Tibial nerve (tissue), 4 donors: ENCODE data around the gene NUCB1. TPM values are rescaled to one million over a fixed set of nuclear protein-coding genes. Genes with fewer than 3 reads are reported as not detected.
A peak's percentile ranks its signal among the peaks of the same experiment; 100 is the strongest.
"Not testable (repeated sequence)": the region's sequence is repeated elsewhere in the genome, so short reads cannot be mapped to it uniquely, and the experiment has no call there.

Experiments
- DNase-seq, 2 donors: peaks; one replicate each; pipeline ENCODE4 v3.0.0-alpha.2; 2019; ENCODE audit warnings: low spot score in 2 of 2
- H3K27ac ChIP-seq, 4 donors: fragments of 200-600 bp; sonication (generic) in 3 of 4; one replicate each; pipeline ENCODE4 v1.5.1; 2017 to 2019; ENCODE audit warnings: mild to moderate bottlenecking in 1 of 4
- H3K27me3 ChIP-seq, 2 donors: fragments of 200-600 bp; sonication (generic) in 1 of 2; one replicate each; pipeline versions ENCODE4 v1.5.1 to v1.6.0; 2017 to 2019
- H3K36me3 ChIP-seq, 3 donors: fragments of 200-600 bp; sonication (generic); one replicate each; pipeline ENCODE4 v1.5.1; 2018 to 2019
- H3K4me1 ChIP-seq, 4 donors: fragments of 200-600 bp; sonication (generic) in 3 of 4; one replicate each; pipeline ENCODE4 v1.5.1; 2017 to 2019
- H3K4me3 ChIP-seq, 4 donors: fragments of 200-600 bp; sonication (generic) in 3 of 4; one replicate each; pipeline ENCODE4 v1.5.1; 2017 to 2019; ENCODE audit warnings: mild to moderate bottlenecking in 1 of 4, moderate library complexity in 1 of 4
- H3K9me3 ChIP-seq, 4 donors: fragments of 200-600 bp; sonication (generic) in 3 of 4; one replicate each; pipeline ENCODE4 v1.5.1; 2017 to 2019
- EP300 ChIP-seq, 2 donors: sonication (generic); formaldehyde crosslinking; IDR thresholded peaks; one replicate each; pipeline ENCODE4 v1.6.1; 2017; ENCODE audit warnings: antibody characterized with exemption in 2 of 2, mild to moderate bottlenecking in 1 of 2
- POLR2A ChIP-seq, 2 donors: fragments of 450-650 bp; IDR thresholded peaks; one replicate each; pipeline ENCODE4 v1.6.1; 2017; ENCODE audit warnings: antibody characterized with exemption in 2 of 2, mild to moderate bottlenecking in 2 of 2, moderate library complexity in 2 of 2
- WGBS, 2 donors: methylation state at CpG; one replicate each; pipeline ENCODE4 v1.1.5; 2018; 5-methylcytosine and 5-hydroxymethylcytosine counted together
- total RNA-seq, 4 donors: library from RNA; depleted of rRNA; stranded (reverse); fragments of >200 nt; gene quantifications; one replicate each; pipeline ENCODE4 v1.1.0, GENCODE V29; 2016
- TF ChIP-seq, protein P1 (sequence below), 5 experiments: fragments of 200-600 bp in 3 of 5; fragments of 450-650 bp in 2 of 5; sonication (generic) in 3 of 5; IDR thresholded peaks; one replicate each; pipeline ENCODE4 v1.5.1; 2016 to 2019; ENCODE audit warnings: antibody characterized with exemption in 5 of 5, mild to moderate bottlenecking in 3 of 5, moderate library complexity in 2 of 5

The NUCB1 gene
- total RNA-seq, 4 donors from 2014 or later = 220 to 352 (median 287) TPM

DNA sequence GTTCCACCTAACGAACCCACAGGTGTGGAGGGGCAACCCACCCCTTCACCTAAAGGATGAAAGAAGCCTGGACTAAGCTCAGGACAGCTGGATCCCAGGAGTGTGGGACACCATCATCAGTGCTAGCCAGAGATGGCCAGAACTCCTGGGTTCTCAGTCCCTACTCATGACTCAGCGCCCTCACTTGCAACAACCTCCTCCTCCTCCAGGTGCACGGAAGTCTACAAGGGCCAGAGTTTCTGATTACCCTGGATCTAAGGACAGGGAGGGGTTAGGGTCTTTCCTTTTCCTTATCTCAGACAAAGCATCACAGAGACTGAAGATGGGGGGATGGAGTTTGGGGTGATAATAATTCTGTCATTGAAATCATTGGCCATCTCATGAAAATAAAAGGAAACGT is 9.6 kb upstream of the NUCB1 start:
- TF ChIP-seq EP300 (IDR thresholded peaks at IDR 0.05) = no peak
- no peak for TF ChIP-seq POLR2A (IDR thresholded peaks at IDR 0.05)
- TF ChIP-seq, protein P1, sequence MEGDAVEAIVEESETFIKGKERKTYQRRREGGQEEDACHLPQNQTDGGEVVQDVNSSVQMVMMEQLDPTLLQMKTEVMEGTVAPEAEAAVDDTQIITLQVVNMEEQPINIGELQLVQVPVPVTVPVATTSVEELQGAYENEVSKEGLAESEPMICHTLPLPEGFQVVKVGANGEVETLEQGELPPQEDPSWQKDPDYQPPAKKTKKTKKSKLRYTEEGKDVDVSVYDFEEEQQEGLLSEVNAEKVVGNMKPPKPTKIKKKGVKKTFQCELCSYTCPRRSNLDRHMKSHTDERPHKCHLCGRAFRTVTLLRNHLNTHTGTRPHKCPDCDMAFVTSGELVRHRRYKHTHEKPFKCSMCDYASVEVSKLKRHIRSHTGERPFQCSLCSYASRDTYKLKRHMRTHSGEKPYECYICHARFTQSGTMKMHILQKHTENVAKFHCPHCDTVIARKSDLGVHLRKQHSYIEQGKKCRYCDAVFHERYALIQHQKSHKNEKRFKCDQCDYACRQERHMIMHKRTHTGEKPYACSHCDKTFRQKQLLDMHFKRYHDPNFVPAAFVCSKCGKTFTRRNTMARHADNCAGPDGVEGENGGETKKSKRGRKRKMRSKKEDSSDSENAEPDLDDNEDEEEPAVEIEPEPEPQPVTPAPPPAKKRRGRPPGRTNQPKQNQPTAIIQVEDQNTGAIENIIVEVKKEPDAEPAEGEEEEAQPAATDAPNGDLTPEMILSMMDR (IDR thresholded peaks at IDR 0.05) = no peak
- no peaks in the 10 kb centered on the region for H3K9me3 ChIP-seq
- WGBS, 2 donors = 76 to 83% methylated on average over 4 of the region's 4 CpGs
- no peaks in the 10 kb centered on the region for H3K27me3 ChIP-seq
- no peak overlapping the region for H3K4me3 ChIP-seq
- H3K4me1 ChIP-seq = peaks cover 0 to 7% (median 1%) of the 10 kb centered on the region in 4 donors
- H3K36me3 ChIP-seq = no peaks in the 10 kb centered on the region
- no peak overlapping the region for H3K27ac ChIP-seq
- no peak for DNase-seq

DNA sequence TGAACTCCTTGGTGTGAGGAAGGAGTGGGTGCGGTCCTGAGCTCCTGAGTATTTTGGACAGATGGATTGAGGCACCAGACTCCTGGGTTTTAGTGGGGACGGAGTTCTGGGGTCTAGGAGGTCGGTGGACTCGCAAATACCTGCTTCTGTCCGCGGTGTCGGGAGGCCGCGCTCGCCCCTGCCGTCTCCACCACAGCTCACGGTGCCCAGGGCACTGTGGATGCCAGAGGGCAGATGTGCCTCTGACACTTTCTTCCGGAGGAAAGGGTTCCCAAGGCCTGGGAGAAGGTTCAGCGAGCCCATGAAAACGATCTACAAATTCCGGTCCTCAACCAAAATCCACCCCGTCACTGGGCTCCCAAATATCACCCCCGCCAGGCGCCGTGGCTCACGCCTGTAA is 4.9 kb upstream of the NUCB1 start:
- Histone ChIP-seq H3K27me3 (no peaks in the 10 kb centered on the region), H3K4me1 (peaks cover 0 to 25% (median 7%) of the 10 kb centered on the region in 4 donors), H3K36me3 (no peaks in the 10 kb centered on the region), H3K4me3 (no peak overlapping the region), H3K27ac (no peak overlapping the region), H3K9me3 (no peaks in the 10 kb centered on the region)
- 78% methylated on average over 21 of the region's 21 CpGs for WGBS, 2 donors
- TF ChIP-seq, protein P1 (IDR thresholded peaks at IDR 0.05) = no peak
- no peak for TF ChIP-seq POLR2A (IDR thresholded peaks at IDR 0.05)
- no peak for TF ChIP-seq EP300 (IDR thresholded peaks at IDR 0.05)
- DNase-seq = no peak

DNA sequence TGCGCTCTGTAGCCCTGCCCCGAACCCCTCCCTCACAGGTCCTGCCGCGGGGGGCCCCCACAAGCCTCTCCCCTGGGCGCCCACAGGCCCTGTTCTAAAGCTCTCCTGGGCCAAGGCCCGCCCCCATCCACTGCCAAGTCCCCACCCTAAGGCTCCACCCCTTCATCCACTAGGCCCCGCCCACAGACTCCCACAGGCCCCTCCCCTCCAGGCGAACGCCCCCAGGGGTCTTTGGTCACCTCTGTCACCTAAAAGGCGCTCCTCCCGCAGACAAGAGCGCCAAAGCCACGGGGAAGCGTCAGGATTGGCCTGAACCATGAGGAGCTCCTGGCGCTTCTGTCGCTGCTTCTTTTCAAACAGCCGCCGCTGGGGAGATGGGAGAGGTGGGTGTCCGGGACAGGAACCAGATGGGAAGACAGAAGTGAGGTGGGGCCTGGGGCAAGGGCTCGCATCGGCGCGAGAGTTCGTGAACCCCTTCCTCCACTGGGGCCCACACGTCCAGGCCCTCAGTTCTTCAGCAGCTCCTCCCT is 3.9 kb upstream of the NUCB1 start:
- H3K4me1 ChIP-seq = peaks cover 0 to 33% (median 9%) of the 10 kb centered on the region in 4 donors
- peak overlapping the region; percentile 20 to 52 (median 28) for H3K4me3 ChIP-seq
- TF ChIP-seq EP300 (IDR thresholded peaks at IDR 0.05) = peak in 1 of 2 donors; percentile 10
- TF ChIP-seq, protein P1 (IDR thresholded peaks at IDR 0.05) = no peak
- H3K27me3 ChIP-seq = no peaks in the 10 kb centered on the region
- WGBS, 2 donors = 18 to 32% methylated on average over 24 to 25 of the region's 25 CpGs
- H3K27ac ChIP-seq = peak overlapping the region; percentile 51 to 88 (median 68)
- peak; percentile 49 to 71 for DNase-seq
- H3K36me3 ChIP-seq = no peaks in the 10 kb centered on the region
- no peaks in the 10 kb centered on the region for H3K9me3 ChIP-seq

DNA sequence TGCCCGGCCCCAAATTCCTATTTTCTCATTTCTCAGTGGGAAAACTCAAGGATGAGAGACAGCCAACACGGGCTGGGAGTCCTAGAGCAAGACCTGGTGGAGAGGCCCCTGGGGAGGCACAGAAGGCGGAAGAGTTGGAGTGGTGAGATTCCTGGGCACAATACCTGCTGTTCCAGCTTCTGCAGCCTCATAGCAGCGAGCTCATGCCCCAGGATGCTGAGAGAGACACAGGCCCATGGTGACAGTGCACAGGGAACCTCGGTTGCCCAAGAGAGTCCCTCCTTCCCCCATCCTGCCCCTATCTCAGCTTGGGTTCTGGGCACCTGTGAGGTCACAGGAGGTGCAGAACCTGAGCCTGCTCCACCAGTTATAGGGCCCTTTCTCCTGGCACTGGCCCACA is 2.9 kb upstream of the NUCB1 start:
- H3K4me3 ChIP-seq = no peak overlapping the region
- no peaks in the 10 kb centered on the region for H3K27me3 ChIP-seq
- H3K27ac ChIP-seq = peak overlapping the region in 1 of 4 donors; percentile 88
- no peaks in the 10 kb centered on the region for H3K36me3 ChIP-seq
- WGBS, 2 donors = 59 to 70% methylated on average over 5 of the region's 5 CpGs
- H3K9me3 ChIP-seq = no peaks in the 10 kb centered on the region
- peaks cover 0 to 42% (median 14%) of the 10 kb centered on the region in 4 donors for H3K4me1 ChIP-seq
- no peak for TF ChIP-seq POLR2A (IDR thresholded peaks at IDR 0.05)
- TF ChIP-seq, protein P1 (IDR thresholded peaks at IDR 0.05) = no peak
- TF ChIP-seq EP300 (IDR thresholded peaks at IDR 0.05) = no peak
- DNase-seq = no peak

DNA sequence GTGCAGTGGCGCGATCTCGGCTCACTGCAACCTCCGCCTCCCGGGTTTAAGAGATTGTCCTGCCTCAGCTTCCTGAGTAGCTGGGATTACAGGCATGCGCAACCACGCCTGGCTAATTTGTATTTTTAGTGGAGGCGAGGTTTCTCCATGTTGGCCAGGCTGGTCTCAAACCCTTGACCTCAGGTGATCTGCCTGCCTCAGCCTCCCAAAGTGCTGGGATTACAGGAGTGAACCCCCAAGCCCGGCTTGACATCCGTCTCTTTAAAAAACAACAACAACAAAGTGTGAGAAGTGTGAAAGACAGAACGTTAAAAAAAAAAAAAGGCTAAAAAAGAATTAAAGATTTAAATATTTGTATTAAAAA is 744 bp upstream of the NUCB1 start:
- Histone ChIP-seq H3K4me1 (peaks cover 0 to 53% (median 15%) of the 10 kb centered on the region in 4 donors), H3K27ac (peak overlapping the region; percentile 90 to 97 (median 95)), H3K4me3 (peak overlapping the region; percentile 66 to 84 (median 77))
- WGBS, 2 donors = 80 to 88% methylated on average over 11 of the region's 11 CpGs
- H3K9me3 ChIP-seq, DNase-seq, H3K36me3 ChIP-seq, H3K27me3 ChIP-seq: not testable (repeated sequence)
